Liver (tissue), 9 donors: Measurements from ENCODE around the gene PPP4R2. TPM values are rescaled to one million over a fixed set of nuclear protein-coding genes. Genes with fewer than 3 reads are reported as not detected.

Source experiments
- DNase-seq: peaks from one replicate; pipeline ENCODE4 v3.0.0-alpha.2; 2017; ENCODE audit warnings: low spot score
- H3K27ac ChIP-seq, 2 donors: one replicate each; pipeline ENCODE4 v1.7.0; 2013; ENCODE audit warnings: inconsistent platforms in 2 of 2, low read length in 2 of 2, control low read depth in 1 of 2, low read depth in 1 of 2, mild to moderate bottlenecking in 1 of 2
- H3K27me3 ChIP-seq, 4 donors: one replicate each; pipeline versions ENCODE4 v1.6.1 to v1.7.0; 2013; ENCODE audit warnings: low read length in 3 of 4, inconsistent platforms in 1 of 4, mild to moderate bottlenecking in 1 of 4, moderate library complexity in 1 of 4; ENCODE audit not compliant: control insufficient read depth in 4 of 4, insufficient read depth in 4 of 4
- H3K36me3 ChIP-seq, 4 donors: one replicate each; pipeline versions ENCODE4 v1.6.1 to v1.7.0; 2013; ENCODE audit warnings: low read length in 3 of 4, mild to moderate bottlenecking in 3 of 4, low read depth in 1 of 4, moderate library complexity in 1 of 4; ENCODE audit not compliant: control insufficient read depth in 4 of 4, insufficient read depth in 3 of 4
- H3K4me1 ChIP-seq, 4 donors: one replicate each; pipeline versions ENCODE4 v1.6.1 to v1.7.0; 2013; ENCODE audit warnings: low read length in 3 of 4, mild to moderate bottlenecking in 3 of 4, moderate library complexity in 1 of 4; ENCODE audit not compliant: control insufficient read depth in 4 of 4, insufficient read depth in 4 of 4
- H3K4me3 ChIP-seq, 3 donors: one replicate each; pipeline versions ENCODE4 v1.6.1 to v1.7.0; 2013; ENCODE audit warnings: low read length in 3 of 3, control low read depth in 1 of 3, low read depth in 1 of 3, mild to moderate bottlenecking in 1 of 3
- H3K9ac ChIP-seq, 2 donors: one replicate each; pipeline ENCODE4 v1.7.0; 2013; ENCODE audit warnings: low read length in 2 of 2, mild to moderate bottlenecking in 2 of 2, moderate library complexity in 2 of 2, control low read depth in 1 of 2, low read depth in 1 of 2
- H3K9me3 ChIP-seq, 4 donors: one replicate each; pipeline versions ENCODE4 v1.6.1 to v1.7.0; 2013; ENCODE audit warnings: low read length in 3 of 4; ENCODE audit not compliant: control insufficient read depth in 4 of 4
- EGR1 ChIP-seq, 2 donors: IDR thresholded peaks; 2 replicates each; pipeline ENCODE4 v1.6.1; 2016 to 2018; ENCODE audit warnings: antibody characterized with exemption in 2 of 2, low read depth in 2 of 2
- FOXA1 ChIP-seq: IDR thresholded peaks from 2 replicates; pipeline ENCODE4 v1.6.1; 2016; ENCODE audit warnings: antibody characterized with exemption
- FOXA2 ChIP-seq: IDR thresholded peaks from 2 replicates; pipeline ENCODE4 v1.6.1; 2016; ENCODE audit warnings: antibody characterized with exemption
- GABPA ChIP-seq, 2 donors: IDR thresholded peaks in 1 of 2; conservative IDR thresholded peaks in 1 of 2; 2 replicates each; pipeline ENCODE4 v1.6.1; 2016; ENCODE audit warnings: antibody characterized with exemption in 2 of 2, mild to moderate bottlenecking in 1 of 2, moderate library complexity in 1 of 2
- HNF4A ChIP-seq, 2 donors: conservative IDR thresholded peaks; 2 replicates each; pipeline ENCODE4 v1.6.1; 2016; ENCODE audit warnings: antibody characterized with exemption in 2 of 2, mild to moderate bottlenecking in 2 of 2
- HNF4G ChIP-seq: IDR thresholded peaks from 2 replicates; pipeline ENCODE4 v1.6.1; 2016; ENCODE audit warnings: antibody characterized with exemption
- JUND ChIP-seq, 2 donors: IDR thresholded peaks; 2 replicates each; pipeline ENCODE4 v1.6.1; 2016; ENCODE audit warnings: antibody characterized with exemption in 2 of 2
- NR2F2 ChIP-seq: IDR thresholded peaks from 2 replicates; pipeline ENCODE4 v1.6.1; 2016; ENCODE audit warnings: antibody characterized with exemption
- RAD21 ChIP-seq, 2 donors: IDR thresholded peaks; 2 replicates each; pipeline ENCODE4 v1.6.1; 2016; ENCODE audit warnings: antibody characterized with exemption in 2 of 2, mild to moderate bottlenecking in 2 of 2
- RXRA ChIP-seq, 2 donors: IDR thresholded peaks; 2 replicates each; pipeline ENCODE4 v1.6.1; 2017 to 2018; ENCODE audit warnings: antibody characterized with exemption in 2 of 2, mild to moderate bottlenecking in 1 of 2
- SP1 ChIP-seq: IDR thresholded peaks from 2 replicates; pipeline ENCODE4 v1.6.1; 2018; ENCODE audit warnings: antibody characterized with exemption, mild to moderate bottlenecking
- TAF1 ChIP-seq: conservative IDR thresholded peaks from 2 replicates; pipeline ENCODE4 v1.6.1; 2016; ENCODE audit warnings: antibody characterized with exemption, mild to moderate bottlenecking
- YY1 ChIP-seq: IDR thresholded peaks from 2 replicates; pipeline ENCODE4 v1.6.1; 2016; ENCODE audit warnings: antibody characterized with exemption, mild to moderate bottlenecking
- WGBS: extraction: QIAGEN DNeasy Blood & Tissue Kit; methylation state at CpG from one replicate; pipeline ENCODE4 v1.1.7; 2013; 5-methylcytosine and 5-hydroxymethylcytosine counted together
- polyA plus RNA-seq, 2 donors: library from polyadenylated mRNA; stranded (reverse) in 1 of 2; unstranded in 1 of 2; fragments of 200-250 nt in 1 of 2; fragments of >200 nt in 1 of 2; fragmentation: Nextera tagmentation in 1 of 2; extraction: Ambion mirVana in 1 of 2; gene quantifications; one replicate each; pipeline versions ENCODE4 v1.2.1 to v1.2.3, GENCODE V29; 2013 to 2015
- total RNA-seq, 2 donors: library from RNA; depleted of rRNA; stranded (reverse); fragments of >200 nt; gene quantifications; one replicate each; pipeline ENCODE4 v1.2.3, GENCODE V29; 2014
- TF ChIP-seq, protein P1 (sequence below): fragments of 150-350 bp; IDR thresholded peaks from 2 replicates; pipeline ENCODE4 v1.5.1; 2017; ENCODE audit warnings: improper control_type of control experiment, low read depth, low read length; ENCODE audit not compliant: missing input control
- TF ChIP-seq, protein P2 (sequence below): IDR thresholded peaks from 2 replicates; pipeline ENCODE4 v1.6.1; 2016; ENCODE audit warnings: antibody characterized with exemption, mild to moderate bottlenecking
- TF ChIP-seq, protein P3 (sequence below): IDR thresholded peaks from 2 replicates; pipeline ENCODE4 v1.6.1; 2016; ENCODE audit warnings: antibody characterized with exemption
- TF ChIP-seq, protein P4 (sequence below): IDR thresholded peaks from 2 replicates; pipeline ENCODE4 v1.6.1; 2016; ENCODE audit warnings: antibody characterized with exemption
- TF ChIP-seq, protein P5 (sequence below): IDR thresholded peaks from 2 replicates; pipeline ENCODE4 v1.6.1; 2016; ENCODE audit warnings: antibody characterized with exemption
- donor health status: healthy.
- donor health status: healthy.
- donor health status: healthy.
- donor health status: healthy.
- donor health status: healthy.

The PPP4R2 gene
- total and polyA plus RNA-seq, 4 donors, result 12.2 to 35.9 (median 33.7) TPM

DNA sequence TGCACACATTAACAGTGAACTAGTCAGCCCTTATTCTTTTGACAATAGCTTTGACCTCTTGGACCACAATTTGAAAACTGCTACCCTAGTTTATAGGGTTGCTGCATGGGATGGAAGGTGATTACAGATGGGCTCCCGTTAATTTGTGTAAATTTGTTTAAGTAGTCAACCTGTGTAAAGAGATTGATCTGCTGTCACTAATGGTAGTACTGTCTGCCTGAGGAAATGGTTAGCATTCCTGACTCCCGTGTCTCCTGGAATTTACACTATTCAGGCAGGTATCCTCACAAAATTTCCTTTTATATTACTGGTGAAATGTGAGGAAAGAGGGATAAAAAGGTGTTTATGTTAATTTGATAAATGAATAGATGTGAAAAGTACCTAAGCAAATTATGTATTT lies 49.6 kb downstream of the PPP4R2 start:
- H3K36me3 ChIP-seq, result peaks cover 0 to 3% (median 0%) of the 10 kb centered on the region in 4 donors
- no peaks in the 10 kb centered on the region for H3K9me3 ChIP-seq
- H3K9ac ChIP-seq, result no peak overlapping the region
- no peak for DNase-seq
- no peak overlapping the region for H3K4me3 ChIP-seq
- TF ChIP-seq RAD21 (IDR thresholded peaks at IDR 0.05) (no peak), TAF1 (no peak), HNF4A (conservative IDR thresholded peaks at IDR 0.05) (no peak), YY1 (no peak), GABPA (IDR thresholded peaks at IDR 0.05 in 1 of 2, conservative IDR thresholded peaks at IDR 0.05 in 1 of 2) (no peak), RXRA (IDR thresholded peaks at IDR 0.05) (no peak), FOXA2 (no peak), EGR1 (IDR thresholded peaks at IDR 0.05; ENCODE audit: low read depth in 2 of 2) (no peak), SP1 (no peak), JUND (IDR thresholded peaks at IDR 0.05) (no peak), HNF4G (no peak), NR2F2 (no peak), FOXA1 (no peak)
- TF ChIP-seq, protein P1, sequence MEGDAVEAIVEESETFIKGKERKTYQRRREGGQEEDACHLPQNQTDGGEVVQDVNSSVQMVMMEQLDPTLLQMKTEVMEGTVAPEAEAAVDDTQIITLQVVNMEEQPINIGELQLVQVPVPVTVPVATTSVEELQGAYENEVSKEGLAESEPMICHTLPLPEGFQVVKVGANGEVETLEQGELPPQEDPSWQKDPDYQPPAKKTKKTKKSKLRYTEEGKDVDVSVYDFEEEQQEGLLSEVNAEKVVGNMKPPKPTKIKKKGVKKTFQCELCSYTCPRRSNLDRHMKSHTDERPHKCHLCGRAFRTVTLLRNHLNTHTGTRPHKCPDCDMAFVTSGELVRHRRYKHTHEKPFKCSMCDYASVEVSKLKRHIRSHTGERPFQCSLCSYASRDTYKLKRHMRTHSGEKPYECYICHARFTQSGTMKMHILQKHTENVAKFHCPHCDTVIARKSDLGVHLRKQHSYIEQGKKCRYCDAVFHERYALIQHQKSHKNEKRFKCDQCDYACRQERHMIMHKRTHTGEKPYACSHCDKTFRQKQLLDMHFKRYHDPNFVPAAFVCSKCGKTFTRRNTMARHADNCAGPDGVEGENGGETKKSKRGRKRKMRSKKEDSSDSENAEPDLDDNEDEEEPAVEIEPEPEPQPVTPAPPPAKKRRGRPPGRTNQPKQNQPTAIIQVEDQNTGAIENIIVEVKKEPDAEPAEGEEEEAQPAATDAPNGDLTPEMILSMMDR, result no peak
- TF ChIP-seq, protein P2, sequence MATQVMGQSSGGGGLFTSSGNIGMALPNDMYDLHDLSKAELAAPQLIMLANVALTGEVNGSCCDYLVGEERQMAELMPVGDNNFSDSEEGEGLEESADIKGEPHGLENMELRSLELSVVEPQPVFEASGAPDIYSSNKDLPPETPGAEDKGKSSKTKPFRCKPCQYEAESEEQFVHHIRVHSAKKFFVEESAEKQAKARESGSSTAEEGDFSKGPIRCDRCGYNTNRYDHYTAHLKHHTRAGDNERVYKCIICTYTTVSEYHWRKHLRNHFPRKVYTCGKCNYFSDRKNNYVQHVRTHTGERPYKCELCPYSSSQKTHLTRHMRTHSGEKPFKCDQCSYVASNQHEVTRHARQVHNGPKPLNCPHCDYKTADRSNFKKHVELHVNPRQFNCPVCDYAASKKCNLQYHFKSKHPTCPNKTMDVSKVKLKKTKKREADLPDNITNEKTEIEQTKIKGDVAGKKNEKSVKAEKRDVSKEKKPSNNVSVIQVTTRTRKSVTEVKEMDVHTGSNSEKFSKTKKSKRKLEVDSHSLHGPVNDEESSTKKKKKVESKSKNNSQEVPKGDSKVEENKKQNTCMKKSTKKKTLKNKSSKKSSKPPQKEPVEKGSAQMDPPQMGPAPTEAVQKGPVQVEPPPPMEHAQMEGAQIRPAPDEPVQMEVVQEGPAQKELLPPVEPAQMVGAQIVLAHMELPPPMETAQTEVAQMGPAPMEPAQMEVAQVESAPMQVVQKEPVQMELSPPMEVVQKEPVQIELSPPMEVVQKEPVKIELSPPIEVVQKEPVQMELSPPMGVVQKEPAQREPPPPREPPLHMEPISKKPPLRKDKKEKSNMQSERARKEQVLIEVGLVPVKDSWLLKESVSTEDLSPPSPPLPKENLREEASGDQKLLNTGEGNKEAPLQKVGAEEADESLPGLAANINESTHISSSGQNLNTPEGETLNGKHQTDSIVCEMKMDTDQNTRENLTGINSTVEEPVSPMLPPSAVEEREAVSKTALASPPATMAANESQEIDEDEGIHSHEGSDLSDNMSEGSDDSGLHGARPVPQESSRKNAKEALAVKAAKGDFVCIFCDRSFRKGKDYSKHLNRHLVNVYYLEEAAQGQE, result no peak
- TF ChIP-seq, protein P3, sequence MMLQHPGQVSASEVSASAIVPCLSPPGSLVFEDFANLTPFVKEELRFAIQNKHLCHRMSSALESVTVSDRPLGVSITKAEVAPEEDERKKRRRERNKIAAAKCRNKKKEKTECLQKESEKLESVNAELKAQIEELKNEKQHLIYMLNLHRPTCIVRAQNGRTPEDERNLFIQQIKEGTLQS, result no peak
- TF ChIP-seq, protein P4, sequence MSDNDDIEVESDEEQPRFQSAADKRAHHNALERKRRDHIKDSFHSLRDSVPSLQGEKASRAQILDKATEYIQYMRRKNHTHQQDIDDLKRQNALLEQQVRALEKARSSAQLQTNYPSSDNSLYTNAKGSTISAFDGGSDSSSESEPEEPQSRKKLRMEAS, result no peak
- TF ChIP-seq, protein P5, sequence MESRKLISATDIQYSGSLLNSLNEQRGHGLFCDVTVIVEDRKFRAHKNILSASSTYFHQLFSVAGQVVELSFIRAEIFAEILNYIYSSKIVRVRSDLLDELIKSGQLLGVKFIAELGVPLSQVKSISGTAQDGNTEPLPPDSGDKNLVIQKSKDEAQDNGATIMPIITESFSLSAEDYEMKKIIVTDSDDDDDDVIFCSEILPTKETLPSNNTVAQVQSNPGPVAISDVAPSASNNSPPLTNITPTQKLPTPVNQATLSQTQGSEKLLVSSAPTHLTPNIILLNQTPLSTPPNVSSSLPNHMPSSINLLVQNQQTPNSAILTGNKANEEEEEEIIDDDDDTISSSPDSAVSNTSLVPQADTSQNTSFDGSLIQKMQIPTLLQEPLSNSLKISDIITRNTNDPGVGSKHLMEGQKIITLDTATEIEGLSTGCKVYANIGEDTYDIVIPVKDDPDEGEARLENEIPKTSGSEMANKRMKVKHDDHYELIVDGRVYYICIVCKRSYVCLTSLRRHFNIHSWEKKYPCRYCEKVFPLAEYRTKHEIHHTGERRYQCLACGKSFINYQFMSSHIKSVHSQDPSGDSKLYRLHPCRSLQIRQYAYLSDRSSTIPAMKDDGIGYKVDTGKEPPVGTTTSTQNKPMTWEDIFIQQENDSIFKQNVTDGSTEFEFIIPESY, result no peak
- 33% methylated on average over 2 of the region's 2 CpGs for WGBS
- H3K4me1 ChIP-seq, result peaks cover 0 to 14% (median 6%) of the 10 kb centered on the region in 4 donors
- no peaks in the 10 kb centered on the region for H3K27me3 ChIP-seq
- no peak overlapping the region for H3K27ac ChIP-seq
